Stimulated activated CD8-positive, alpha-beta memory T cell treated with anti-CD3 and anti-CD28 coated beads, Interleukin-4, amount 100 ng/mL, for 48 hours (primary cell): Measurements from ENCODE around the gene ADCY10.

ENCODE experiments used
- DNase-seq: peaks from one replicate; pipeline ENCODE4 v3.0.0-alpha.2; 2020

Gene ADCY10

DNA sequence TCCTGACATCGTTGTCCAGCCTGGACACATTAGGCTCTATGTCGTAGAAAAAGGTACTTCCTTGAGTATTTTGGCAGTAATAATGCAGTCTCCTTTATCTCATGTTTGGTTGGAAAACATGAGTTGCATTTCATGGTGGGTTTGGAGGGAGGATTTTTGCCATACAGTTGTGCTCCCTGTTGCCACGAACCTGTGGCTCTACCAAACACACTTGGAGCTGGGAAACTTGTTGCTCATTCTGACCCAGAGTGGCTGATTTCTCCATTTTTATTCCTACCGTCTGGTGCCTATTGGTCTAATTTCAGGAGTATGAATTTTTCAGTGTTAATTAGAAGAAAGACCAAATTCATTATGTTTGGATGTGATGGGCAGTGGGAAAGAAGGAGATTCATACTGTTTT, 141.5 kb downstream of the ADCY10 start:
- DNase-seq: no peak

DNA sequence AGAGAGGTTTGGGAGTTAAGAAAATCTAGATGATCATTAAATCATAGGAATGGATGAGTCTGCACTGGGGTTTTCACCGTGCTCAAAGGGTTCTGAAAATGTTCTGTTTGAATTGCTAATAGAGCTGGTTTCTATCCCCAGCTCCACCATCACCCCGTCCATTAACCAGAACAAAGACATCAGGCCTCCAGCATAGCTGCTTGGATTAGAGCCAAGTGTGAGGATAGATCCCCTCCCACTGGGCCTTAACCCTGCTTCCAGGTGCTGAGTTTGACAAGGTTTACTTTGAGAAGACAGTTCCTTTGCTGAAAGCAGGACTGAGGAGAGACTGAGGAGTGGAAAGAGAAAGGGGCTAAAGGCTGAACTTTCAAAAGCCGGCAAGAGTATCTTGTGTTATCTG, 143.8 kb downstream of the ADCY10 start:
- no peak for DNase-seq

DNA sequence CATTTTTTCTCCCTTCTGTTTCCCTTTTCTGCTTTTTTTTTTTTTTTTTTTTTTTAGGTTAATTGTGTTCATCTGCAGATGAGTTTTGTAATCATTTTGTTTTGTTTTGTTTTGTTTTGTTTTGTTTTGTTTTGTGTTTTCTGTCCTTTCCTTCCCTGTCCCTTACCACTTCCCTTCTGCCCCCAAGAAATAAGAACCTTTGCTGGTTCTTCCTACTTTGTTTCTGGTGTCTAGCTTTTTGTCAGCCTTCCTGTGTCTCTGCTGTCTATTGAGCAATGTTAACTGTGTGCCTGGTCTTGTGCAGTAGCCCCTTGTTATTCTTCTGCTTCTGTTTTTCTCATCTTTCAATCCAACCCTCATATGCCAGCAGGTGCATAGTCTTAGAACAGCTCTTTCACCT, 146.2 kb downstream of the ADCY10 start:
- no peak for DNase-seq

DNA sequence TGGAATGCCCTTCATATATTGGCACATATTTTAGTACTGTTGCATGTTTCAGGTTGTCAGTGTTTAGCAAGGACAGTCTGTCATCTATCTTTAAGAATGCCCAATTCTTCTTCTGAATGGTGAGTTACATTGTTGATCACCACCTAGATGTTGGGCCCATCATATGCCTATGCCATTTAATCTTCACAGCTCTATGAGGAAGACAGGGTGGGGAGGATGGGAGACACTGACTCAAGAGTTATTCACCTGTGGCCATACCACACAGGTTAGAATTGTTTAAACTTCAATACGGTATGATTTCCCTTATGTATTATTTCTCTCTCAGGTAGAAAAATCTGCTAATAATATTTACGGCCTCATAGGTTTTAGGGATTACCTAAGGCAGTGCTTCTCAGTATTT, 147.4 kb downstream of the ADCY10 start:
- DNase-seq: no peak

DNA sequence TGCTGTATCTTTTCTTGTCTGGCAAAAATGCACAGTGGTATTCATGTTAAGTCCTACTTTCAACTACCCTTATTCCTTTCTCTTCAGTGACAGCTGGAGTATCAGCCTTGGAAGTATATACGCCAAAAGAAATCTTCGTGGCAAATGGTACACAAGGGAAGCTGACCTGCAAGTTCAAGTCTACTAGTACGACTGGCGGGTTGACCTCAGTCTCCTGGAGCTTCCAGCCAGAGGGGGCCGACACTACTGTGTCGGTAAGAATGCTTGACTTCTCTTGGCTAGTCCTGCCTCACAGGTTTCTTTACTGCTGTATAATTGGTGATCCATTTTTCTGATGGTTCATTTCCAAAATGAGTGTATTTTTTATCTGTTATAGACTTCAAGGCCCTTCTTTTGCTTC, 148.4 kb downstream of the ADCY10 start:
- DNase-seq: no peak

DNA sequence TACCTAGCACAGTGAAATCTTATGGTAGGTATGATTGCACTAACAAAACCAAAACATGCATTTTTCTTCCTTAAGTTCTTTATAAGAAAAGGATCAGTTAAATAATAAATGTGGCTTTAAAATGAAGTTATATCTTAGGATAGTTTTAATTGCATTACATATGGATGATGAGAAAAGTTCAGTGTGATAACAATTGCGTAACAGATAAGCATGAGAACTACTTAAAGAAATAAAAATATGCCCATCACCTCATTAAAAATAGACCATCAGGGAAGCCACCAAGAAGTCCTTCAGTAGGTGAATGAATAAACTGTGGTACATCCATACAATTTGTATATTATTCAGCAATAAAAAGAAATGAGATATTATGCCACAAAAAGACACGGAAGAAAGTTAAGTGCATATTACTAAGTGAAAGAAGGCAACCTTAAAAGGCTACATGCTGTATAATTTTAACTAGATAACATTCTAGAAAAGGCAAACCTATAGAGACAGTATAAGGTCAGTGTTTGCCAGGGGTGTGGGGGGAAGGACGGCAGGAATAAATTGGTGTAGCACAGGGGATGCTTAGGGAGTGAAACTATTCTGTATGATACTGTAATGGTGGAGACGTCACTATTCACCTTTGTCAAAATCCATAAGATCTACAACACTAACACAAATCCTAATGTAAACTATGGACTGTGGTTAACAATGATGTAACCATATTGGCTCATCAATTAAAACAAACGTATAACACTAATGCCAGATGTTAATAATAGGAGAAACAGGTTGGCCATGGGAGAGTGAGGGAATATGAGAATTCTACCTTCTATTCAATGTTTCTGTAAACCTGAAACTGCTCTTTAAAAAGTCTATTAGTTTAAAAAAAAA, 149.2 kb downstream of the ADCY10 start:
- no peak for DNase-seq

DNA sequence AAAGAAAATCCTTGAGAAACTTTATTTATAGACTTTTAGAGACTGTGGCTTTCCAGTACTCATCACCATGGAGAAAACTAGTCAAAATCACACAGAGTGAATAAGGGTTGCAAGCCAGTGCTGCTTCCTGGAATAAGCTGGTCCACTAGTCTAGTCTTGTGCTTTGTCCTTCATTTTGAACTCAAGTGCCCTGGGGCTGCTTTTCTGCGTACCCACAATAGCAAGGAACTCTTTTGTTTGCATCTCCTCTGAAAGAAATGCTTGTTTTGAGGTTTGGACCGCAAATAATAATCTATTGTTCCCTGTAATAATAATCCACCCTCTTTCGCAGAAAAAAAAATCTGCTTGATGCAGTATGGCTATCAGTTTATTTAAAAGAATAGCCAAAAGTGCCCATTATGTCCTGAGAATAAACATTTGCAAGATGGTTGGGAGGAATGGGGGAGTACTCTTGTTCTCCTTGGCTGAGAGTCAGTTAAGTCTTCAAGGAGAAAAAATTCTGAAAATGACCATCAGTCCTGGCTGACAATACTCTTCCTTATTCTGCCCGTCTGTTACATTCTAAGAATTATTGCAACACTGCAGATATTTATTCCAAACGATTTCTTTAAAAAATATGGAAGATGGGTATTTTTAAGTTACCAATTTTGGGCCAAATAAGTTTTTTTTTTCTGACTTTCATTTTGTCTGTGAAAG, 150.3 kb downstream of the ADCY10 start:
- no peak for DNase-seq

DNA sequence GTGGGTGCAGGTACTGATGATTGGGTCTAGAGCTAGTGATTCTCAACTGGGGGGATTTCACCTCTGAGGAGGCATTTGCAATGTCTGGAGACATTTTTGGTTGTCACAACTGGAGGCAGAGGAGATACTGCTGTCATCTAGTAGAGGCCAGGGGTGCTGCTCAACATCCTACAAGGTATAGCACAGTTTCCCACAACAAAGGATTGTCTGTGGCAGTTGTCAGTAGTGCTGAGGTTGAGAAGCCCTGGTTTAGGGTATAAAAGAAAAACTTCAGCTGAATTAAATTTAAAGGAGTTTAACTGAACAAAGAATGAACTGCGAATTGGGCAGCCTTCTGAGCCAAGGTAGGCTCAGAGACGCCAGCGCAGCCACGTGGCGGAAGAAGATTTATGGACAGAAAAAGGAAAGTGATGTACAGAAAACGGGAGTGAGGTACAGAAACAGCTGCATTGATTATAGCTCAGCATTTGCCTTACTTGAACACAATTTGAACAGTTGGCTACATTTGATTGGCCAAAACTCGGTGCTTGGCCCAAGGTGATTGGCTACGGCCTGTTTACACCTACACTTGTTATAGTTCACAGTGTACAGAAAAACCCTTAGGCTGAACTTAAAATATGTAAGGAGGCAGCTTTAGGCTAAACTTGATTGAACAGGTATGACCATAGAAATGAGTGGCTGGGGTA, 151.7 kb downstream of the ADCY10 start:
- DNase-seq: no peak

DNA sequence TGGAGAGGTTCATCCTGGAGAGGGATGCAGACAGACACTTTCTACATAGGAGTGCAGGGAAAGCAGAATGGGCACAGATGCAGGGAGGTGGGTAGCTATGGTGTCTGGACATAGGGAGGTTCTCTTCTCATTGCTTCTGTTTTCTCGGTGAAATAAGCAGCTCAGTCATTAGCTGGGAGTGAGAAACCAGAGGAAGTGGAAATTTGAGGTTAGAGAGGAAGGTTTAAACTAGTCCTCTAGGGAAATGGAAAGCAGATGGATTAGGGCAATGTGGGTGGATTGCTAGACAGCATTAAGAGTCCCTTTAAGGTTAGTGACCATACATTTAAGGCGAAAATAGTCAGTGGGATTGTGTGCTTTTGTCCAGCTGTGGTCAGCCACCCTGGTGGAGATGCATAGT, 152.5 kb downstream of the ADCY10 start:
- DNase-seq: no peak
